Right lobe of liver (tissue), 6 donors: ENCODE data around the gene MOCS1. TPM values are rescaled to one million over a fixed set of nuclear protein-coding genes. Genes with fewer than 3 reads are reported as not detected.

Experiments
- ATAC-seq, 4 donors: fragments of 200-7000 bp; cut with Tn5 transposase; one replicate each; pipeline ENCODE4 v1.9.1; 2020; ENCODE audit warnings: mild to moderate bottlenecking in 4 of 4, moderate library complexity in 4 of 4
- DNase-seq, 3 donors: peaks; one replicate each; pipeline ENCODE4 v3.0.0-alpha.2; 2020
- H3K27ac ChIP-seq, 3 donors: fragments of 200-600 bp; one replicate each; pipeline ENCODE4 v1.8.0; 2022
- H3K27me3 ChIP-seq, 2 donors: fragments of 200-600 bp; one replicate each; pipeline ENCODE4 v1.8.0; 2022
- H3K36me3 ChIP-seq, 4 donors: fragments of 200-600 bp; sonication (generic) in 1 of 4; one replicate each; pipeline versions ENCODE4 v1.5.1 to v1.8.0; 2017 to 2022; ENCODE audit warnings: control low read depth in 1 of 4
- H3K4me1 ChIP-seq, 4 donors: fragments of 200-600 bp; sonication (generic) in 1 of 4; one replicate each; pipeline versions ENCODE4 v1.5.1 to v1.8.0; 2017 to 2022; ENCODE audit warnings: control low read depth in 1 of 4
- H3K4me3 ChIP-seq, 3 donors: fragments of 200-600 bp; one replicate each; pipeline ENCODE4 v1.8.0; 2022
- H3K9me3 ChIP-seq, 4 donors: fragments of 200-600 bp; sonication (generic) in 1 of 4; one replicate each; pipeline versions ENCODE4 v1.5.1 to v1.8.0; 2017 to 2022; ENCODE audit warnings: control low read depth in 1 of 4
- POLR2A ChIP-seq: fragments of 450-650 bp; IDR thresholded peaks from one replicate; pipeline ENCODE4 v1.6.1; 2017; ENCODE audit warnings: antibody characterized with exemption, mild to moderate bottlenecking
- WGBS: methylation state at CpG from one replicate; pipeline ENCODE4 v1.1.6; 2018; ENCODE audit warnings: low coverage, low lambda C conversion rate; ENCODE audit not compliant: insufficient coverage; ENCODE audit errors: missing lambda C conversion rate; 5-methylcytosine and 5-hydroxymethylcytosine counted together
- intact Hi-C, 2 donors: fragments of 100-400 bp; cut with DNase I; formaldehyde crosslinking; loops; one replicate each; pipeline versions ENCODE4 v1.11.2 to v1.14.1; 2022
- total RNA-seq, 6 experiments: library from RNA; depleted of rRNA in 2 of 6; stranded (reverse); fragments of >200 nt in 2 of 6; fragmentation: NEBNext Ultra II Directional in 3 of 6; extraction: Animal tissue kit (Norgen Biotek cat#: 25700) in 3 of 6; gene quantifications; one replicate each; pipeline versions ENCODE4 v1.1.0 to v1.2.4, GENCODE V29; 2016 to 2023
- TF ChIP-seq, protein P1 (sequence below), 4 donors: fragments of 200-600 bp in 3 of 4; fragments of 450-650 bp in 1 of 4; IDR thresholded peaks; one replicate each; pipeline versions ENCODE4 v1.5.1 to v1.8.0; 2016 to 2022; ENCODE audit warnings: antibody characterized with exemption in 4 of 4, mild to moderate bottlenecking in 2 of 4
- donor health status: DM: no; HTN: yes; CAD: no.
- donor health status: DM: no; HTN: no; CAD: no.
- donor health status: DM: no; HTN: no; CAD: no.
- donor health status: DM: no; HTN: yes; CAD: no.
- donor health status: DM: no; HTN: yes; CAD: no.

The MOCS1 gene
- total RNA-seq, 6 experiments from 2014 or later = 18.0 to 35.3 (median 27.8) TPM

DNA sequence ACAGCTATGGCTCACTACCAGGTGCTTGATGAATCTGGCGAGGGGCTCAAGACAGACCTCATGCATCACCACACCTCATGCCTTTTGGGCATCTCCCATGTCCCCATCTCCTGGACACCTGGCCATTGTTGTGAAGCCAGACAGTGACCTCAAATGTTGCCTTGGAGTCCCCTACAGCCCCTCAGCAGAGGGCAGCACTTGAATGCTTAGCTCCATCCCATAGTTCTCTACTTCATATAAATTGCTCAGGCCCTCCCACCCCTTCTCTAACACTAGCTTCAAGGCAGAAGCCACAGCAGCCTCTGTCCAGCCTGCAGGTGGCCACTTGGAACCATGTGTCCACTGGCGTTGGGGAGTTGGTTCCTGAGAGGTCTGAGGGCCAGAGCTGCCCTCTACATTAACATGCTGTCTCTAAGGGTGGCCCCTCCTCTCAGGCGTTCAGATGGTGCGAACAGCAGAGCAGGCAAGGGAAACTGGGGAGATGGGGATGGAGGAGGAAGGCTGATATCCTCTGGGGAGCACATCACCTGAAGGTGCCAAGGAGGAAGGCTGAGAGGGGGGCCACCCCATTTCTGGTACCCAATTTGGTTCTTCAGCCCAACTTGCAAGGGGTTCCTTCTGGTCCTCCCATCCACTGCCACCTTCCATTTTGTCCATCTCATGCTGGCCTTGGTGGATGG, 31.3 kb downstream of the MOCS1 start:
- no peak overlapping the region for H3K4me3 ChIP-seq
- peak in 1 of 3 donors; percentile 41 for DNase-seq
- H3K4me1 ChIP-seq = peaks cover 0 to 29% (median 8%) of the 10 kb centered on the region in 4 donors
- no peaks in the 10 kb centered on the region for H3K9me3 ChIP-seq
- H3K27ac ChIP-seq = no peak overlapping the region
- H3K36me3 ChIP-seq = peaks cover 0 to 13% (median 4%) of the 10 kb centered on the region in 4 donors
- peak in 1 of 4 donors; percentile 4 for ATAC-seq
- no peaks in the 10 kb centered on the region for H3K27me3 ChIP-seq
- TF ChIP-seq POLR2A = no peak
- TF ChIP-seq, protein P1, sequence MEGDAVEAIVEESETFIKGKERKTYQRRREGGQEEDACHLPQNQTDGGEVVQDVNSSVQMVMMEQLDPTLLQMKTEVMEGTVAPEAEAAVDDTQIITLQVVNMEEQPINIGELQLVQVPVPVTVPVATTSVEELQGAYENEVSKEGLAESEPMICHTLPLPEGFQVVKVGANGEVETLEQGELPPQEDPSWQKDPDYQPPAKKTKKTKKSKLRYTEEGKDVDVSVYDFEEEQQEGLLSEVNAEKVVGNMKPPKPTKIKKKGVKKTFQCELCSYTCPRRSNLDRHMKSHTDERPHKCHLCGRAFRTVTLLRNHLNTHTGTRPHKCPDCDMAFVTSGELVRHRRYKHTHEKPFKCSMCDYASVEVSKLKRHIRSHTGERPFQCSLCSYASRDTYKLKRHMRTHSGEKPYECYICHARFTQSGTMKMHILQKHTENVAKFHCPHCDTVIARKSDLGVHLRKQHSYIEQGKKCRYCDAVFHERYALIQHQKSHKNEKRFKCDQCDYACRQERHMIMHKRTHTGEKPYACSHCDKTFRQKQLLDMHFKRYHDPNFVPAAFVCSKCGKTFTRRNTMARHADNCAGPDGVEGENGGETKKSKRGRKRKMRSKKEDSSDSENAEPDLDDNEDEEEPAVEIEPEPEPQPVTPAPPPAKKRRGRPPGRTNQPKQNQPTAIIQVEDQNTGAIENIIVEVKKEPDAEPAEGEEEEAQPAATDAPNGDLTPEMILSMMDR (IDR thresholded peaks at IDR 0.05) = peak in 2 of 4 donors; percentile 17 to 27
- WGBS = no CpG with 5 or more reads among the region's 4 CpGs
- intact Hi-C loops = loop anchor here in 1 of 2 donors (10.0 kb wide), 1 partner anchor 538 kb away; no protein-coding TSS in a partner anchor

DNA sequence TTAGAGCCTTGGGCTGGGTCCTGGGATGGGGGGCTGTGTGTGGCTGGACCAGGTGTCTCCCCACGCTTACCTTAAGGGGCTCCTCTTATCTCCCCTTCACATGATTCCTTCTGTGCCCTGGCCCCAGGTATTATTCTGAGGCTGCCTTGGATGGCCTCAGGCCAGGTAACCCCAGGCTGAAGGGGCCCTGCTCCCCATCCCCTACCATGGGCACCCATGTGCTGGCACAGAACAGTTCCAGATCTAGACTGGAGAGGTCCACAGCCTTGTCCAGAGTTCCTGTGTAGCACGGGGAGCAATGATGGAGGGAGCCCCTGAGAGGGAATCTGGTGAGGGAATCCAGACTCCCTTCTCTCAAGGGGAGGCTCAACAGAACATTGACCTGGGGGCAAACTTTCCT, 32.1 kb downstream of the MOCS1 start:
- intact Hi-C loops = loop anchor here in 1 of 2 donors (10.0 kb wide), 1 partner anchor 537 kb away; no protein-coding TSS in a partner anchor
- Histone ChIP-seq H3K9me3 (no peaks in the 10 kb centered on the region), H3K4me3 (no peak overlapping the region), H3K27me3 (no peaks in the 10 kb centered on the region), H3K27ac (peak overlapping the region in 1 of 3 donors; percentile 61), H3K4me1 (peaks cover 0 to 29% (median 8%) of the 10 kb centered on the region in 4 donors), H3K36me3 (peaks cover 0 to 13% (median 4%) of the 10 kb centered on the region in 4 donors)
- ATAC-seq (peak in 3 of 4 donors; percentile 1 to 18 (median 5)), DNase-seq (no peak)
- TF ChIP-seq, protein P1 (IDR thresholded peaks at IDR 0.05) = no peak
- no peak for TF ChIP-seq POLR2A
- 80% methylated on average over 1 of the region's 2 CpGs for WGBS

DNA sequence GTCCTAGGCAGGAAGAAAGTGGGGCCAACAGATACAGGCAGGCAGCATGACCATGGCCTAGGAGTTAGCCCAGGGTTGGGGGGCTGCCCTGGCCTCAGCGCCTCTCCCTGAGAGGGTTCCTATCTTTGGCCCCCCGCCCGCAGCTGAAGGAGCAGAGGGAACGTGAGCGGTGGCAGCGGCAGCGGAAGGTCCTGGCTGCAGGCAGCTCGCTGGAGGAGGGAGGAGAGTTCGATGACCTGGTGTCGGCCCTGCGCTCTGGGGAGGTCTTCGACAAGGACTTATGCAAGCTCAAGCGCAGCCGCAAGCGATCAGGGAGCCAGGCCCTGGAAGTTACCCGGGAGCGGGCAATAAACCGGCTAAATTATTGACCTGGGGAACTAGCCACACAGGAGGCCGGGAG, 32.6 kb downstream of the MOCS1 start:
- DNase-seq = peak; percentile 83 to 93 (median 92)
- Histone ChIP-seq H3K36me3 (peaks cover 0 to 13% (median 4%) of the 10 kb centered on the region in 4 donors), H3K27me3 (no peaks in the 10 kb centered on the region), H3K4me3 (no peak overlapping the region), H3K4me1 (peaks cover 0 to 26% (median 8%) of the 10 kb centered on the region in 4 donors), H3K9me3 (no peaks in the 10 kb centered on the region), H3K27ac (peak overlapping the region in 1 of 3 donors; percentile 61)
- 45% methylated on average over 18 of the region's 19 CpGs for WGBS
- no peak for TF ChIP-seq POLR2A
- TF ChIP-seq, protein P1 (IDR thresholded peaks at IDR 0.05) = no peak
- peak; percentile 91 to 93 (median 92) for ATAC-seq
- intact Hi-C loops = loop anchor here in 1 of 2 donors (10.0 kb wide), 1 partner anchor 537 kb away; no protein-coding TSS in a partner anchor

DNA sequence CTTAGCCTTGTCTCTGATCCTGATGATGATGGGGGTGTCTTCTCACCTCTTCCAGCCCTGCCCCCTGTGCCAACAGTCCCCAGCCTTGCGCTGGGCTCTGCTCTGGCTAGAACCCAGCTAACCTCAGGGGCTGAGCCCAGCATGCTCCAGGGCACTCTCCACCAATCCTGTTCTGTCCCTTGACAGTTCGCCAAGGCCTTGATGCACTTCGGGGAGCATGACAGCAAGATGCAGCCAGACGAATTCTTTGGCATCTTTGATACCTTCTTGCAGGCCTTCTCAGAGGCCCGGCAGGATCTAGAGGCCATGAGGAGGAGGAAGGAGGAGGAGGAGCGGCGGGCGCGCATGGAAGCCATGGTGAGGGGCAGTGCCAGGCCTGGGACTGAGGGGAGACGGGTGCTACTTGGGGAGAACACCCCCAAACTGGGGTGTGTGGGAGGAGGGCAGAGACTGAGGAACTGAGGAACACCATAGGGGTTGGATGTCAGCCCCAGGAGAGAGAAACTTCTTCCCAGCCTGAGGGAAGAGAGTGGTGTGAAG, 33.1 kb downstream of the MOCS1 start:
- Histone ChIP-seq H3K9me3 (no peaks in the 10 kb centered on the region), H3K27me3 (no peaks in the 10 kb centered on the region), H3K4me3 (no peak overlapping the region), H3K27ac (peak overlapping the region in 1 of 3 donors; percentile 14), H3K4me1 (peaks cover 0 to 22% (median 8%) of the 10 kb centered on the region in 4 donors), H3K36me3 (peaks cover 0 to 9% (median 4%) of the 10 kb centered on the region in 4 donors)
- DNase-seq (peak in 2 of 3 donors; percentile 47 to 57), ATAC-seq (no peak)
- 79% methylated on average over 8 of the region's 10 CpGs for WGBS
- TF ChIP-seq, protein P1 (IDR thresholded peaks at IDR 0.05) = no peak
- TF ChIP-seq POLR2A = no peak
- intact Hi-C loops = loop anchor here in 1 of 2 donors (10.0 kb wide), 1 partner anchor 536 kb away; no protein-coding TSS in a partner anchor
